ENCODE measurements around the gene COX8A. TPM values are rescaled to one million over a fixed set of nuclear protein-coding genes. Genes with fewer than 3 reads are reported as not detected.

Gene COX8A
- total RNA-seq, 2 donors from 2014 or later: 258 to 298 TPM

GRCh38 chr11:63993100-63993499 is 18.7 kb downstream of the COX8A start:
- H3K27ac ChIP-seq (ENCODE audit: low read depth, low read length): no peak overlapping the region
- H3K27me3 Mint-ChIP-seq (ENCODE audit: insufficient read depth): no peaks in the 10 kb centered on the region
- peaks cover 68% of the 10 kb centered on the region for H3K36me3 ChIP-seq (ENCODE audit: control insufficient read depth, insufficient read depth, low read length)
- no peak overlapping the region for H3K27ac Mint-ChIP-seq
- peaks cover 73% of the 10 kb centered on the region for H3K36me3 Mint-ChIP-seq (ENCODE audit: low read depth)
- no peaks in the 10 kb centered on the region for H3K9me3 ChIP-seq (ENCODE audit: control insufficient read depth, low read length)
- H3K9me3 Mint-ChIP-seq: no peaks in the 10 kb centered on the region
- no peak for DNase-seq
- H3K9ac ChIP-seq (ENCODE audit: extremely low read depth, low read length, poor library complexity, severe bottlenecking): no peak overlapping the region
- no peak overlapping the region for H3K4me3 Mint-ChIP-seq
- H3K4me1 Mint-ChIP-seq: peaks cover 2% of the 10 kb centered on the region
- no peaks in the 10 kb centered on the region for H3K4me1 ChIP-seq (ENCODE audit: control insufficient read depth, insufficient read depth, low read length)
- WGBS, 2 experiments (ENCODE audit: insufficient coverage in 1 of 2, insufficient read length in 1 of 2): 94 to 98% methylated on average over 5 of the region's 5 CpGs
- H3K27me3 ChIP-seq (ENCODE audit: control insufficient read depth, insufficient read depth, low read length, poor library complexity, severe bottlenecking): no peaks in the 10 kb centered on the region
- TF ChIP-seq CTCF (conservative IDR thresholded peaks at IDR 0.05): no peak
- no peak overlapping the region for H3K4me3 ChIP-seq (ENCODE audit: low read length)

- 97 to 100% methylated on average over 2 to 6 of the region's 6 CpGs for WGBS, 2 experiments (ENCODE audit: insufficient coverage in 1 of 2, insufficient read length in 1 of 2)
- no peak for DNase-seq
- Mint-ChIP-seq H3K27ac (no peak overlapping the region), H3K4me1 (peaks cover 4% of the 10 kb centered on the region), H3K27me3 (ENCODE audit: insufficient read depth) (no peaks in the 10 kb centered on the region), H3K9me3 (no peaks in the 10 kb centered on the region), H3K36me3 (ENCODE audit: low read depth) (peaks cover 70% of the 10 kb centered on the region), H3K4me3 (no peak overlapping the region)
- Histone ChIP-seq H3K9ac (ENCODE audit: extremely low read depth, low read length, poor library complexity, severe bottlenecking) (no peak overlapping the region), H3K27me3 (ENCODE audit: control insufficient read depth, insufficient read depth, low read length, poor library complexity, severe bottlenecking) (no peaks in the 10 kb centered on the region), H3K27ac (ENCODE audit: low read depth, low read length) (no peak overlapping the region), H3K9me3 (ENCODE audit: control insufficient read depth, low read length) (no peaks in the 10 kb centered on the region), H3K4me3 (ENCODE audit: low read length) (no peak overlapping the region), H3K36me3 (ENCODE audit: control insufficient read depth, insufficient read depth, low read length) (peaks cover 60% of the 10 kb centered on the region), H3K4me1 (ENCODE audit: control insufficient read depth, insufficient read depth, low read length) (no peaks in the 10 kb centered on the region)
- no peak for TF ChIP-seq CTCF (conservative IDR thresholded peaks at IDR 0.05)
Observed at GRCh38 chr11:63993993-63994392, 19.6 kb downstream of the COX8A start.

GRCh38 chr11:63996512-63996911 is 22.1 kb downstream of the COX8A start:
- no peak for TF ChIP-seq CTCF (conservative IDR thresholded peaks at IDR 0.05)
- Histone ChIP-seq H3K4me1 (ENCODE audit: control insufficient read depth, insufficient read depth, low read length) (no peaks in the 10 kb centered on the region), H3K27ac (ENCODE audit: low read depth, low read length) (no peak overlapping the region), H3K9ac (ENCODE audit: extremely low read depth, low read length, poor library complexity, severe bottlenecking) (no peak overlapping the region), H3K9me3 (ENCODE audit: control insufficient read depth, low read length) (no peaks in the 10 kb centered on the region), H3K27me3 (ENCODE audit: control insufficient read depth, insufficient read depth, low read length, poor library complexity, severe bottlenecking) (peaks cover 8% of the 10 kb centered on the region), H3K36me3 (ENCODE audit: control insufficient read depth, insufficient read depth, low read length) (peaks cover 40% of the 10 kb centered on the region), H3K4me3 (ENCODE audit: low read length) (no peak overlapping the region)
- Mint-ChIP-seq H3K27me3 (ENCODE audit: insufficient read depth) (peaks cover 9% of the 10 kb centered on the region), H3K4me1 (peaks cover 4% of the 10 kb centered on the region), H3K36me3 (ENCODE audit: low read depth) (peaks cover 49% of the 10 kb centered on the region), H3K4me3 (no peak overlapping the region), H3K27ac (no peak overlapping the region), H3K9me3 (no peaks in the 10 kb centered on the region)
- DNase-seq: no peak
- 95 to 97% methylated on average over 16 to 18 of the region's 18 CpGs for WGBS, 2 experiments (ENCODE audit: insufficient coverage in 1 of 2, insufficient read length in 1 of 2)

Measured in endodermal cell (in vitro differentiated cells).